Measurements from ENCODE around the gene TFAP2D. TPM values are rescaled to one million over a fixed set of nuclear protein-coding genes. Genes with fewer than 3 reads are reported as not detected.

Gene TFAP2D
- total and polyA plus RNA-seq, 10 donors: not detected

DNA sequence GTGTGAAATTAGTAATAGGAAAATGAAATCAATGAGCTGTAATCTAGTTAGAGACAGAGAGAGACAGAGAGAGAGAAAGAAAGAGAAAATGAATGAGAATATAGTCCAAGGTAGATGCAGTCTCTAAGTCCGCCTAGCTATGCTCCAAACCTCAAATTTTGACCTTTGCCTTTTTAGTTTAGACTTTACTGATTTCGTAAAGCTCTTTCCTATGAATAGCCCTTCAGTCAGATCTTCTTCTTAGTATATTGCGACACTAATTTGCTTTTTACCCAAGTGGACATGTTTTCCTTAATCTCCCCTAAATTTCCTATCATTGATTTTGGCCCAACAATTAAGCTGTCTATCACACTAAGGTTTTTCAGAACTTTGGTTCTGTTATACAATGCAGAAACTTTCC lies 49.5 kb downstream of the TFAP2D start:
- no peak for DNase-seq
- Histone ChIP-seq H3K36me3 (no peaks in the 10 kb centered on the region), H3K4me3 (no peak overlapping the region), H3K27ac (no peak overlapping the region), H3K4me1 (no peaks in the 10 kb centered on the region), H3K9me3 (peaks cover 0 to 12% (median 2%) of the 10 kb centered on the region in 8 donors), H3K27me3 (replicated peaks in 1 of 7) (no peaks in the 10 kb centered on the region)
- intact Hi-C loops (cut with DNase I; ENCODE audit: low total_unique reads): no loop called here
- WGBS, 5 donors: 65 to 88% (median 80%) methylated on average over 3 of the region's 3 CpGs
- TF ChIP-seq POLR2A (IDR thresholded peaks at IDR 0.05) (no peak), POLR2AphosphoS5 (IDR thresholded peaks at IDR 0.05) (no peak)
- TF ChIP-seq, protein P1, sequence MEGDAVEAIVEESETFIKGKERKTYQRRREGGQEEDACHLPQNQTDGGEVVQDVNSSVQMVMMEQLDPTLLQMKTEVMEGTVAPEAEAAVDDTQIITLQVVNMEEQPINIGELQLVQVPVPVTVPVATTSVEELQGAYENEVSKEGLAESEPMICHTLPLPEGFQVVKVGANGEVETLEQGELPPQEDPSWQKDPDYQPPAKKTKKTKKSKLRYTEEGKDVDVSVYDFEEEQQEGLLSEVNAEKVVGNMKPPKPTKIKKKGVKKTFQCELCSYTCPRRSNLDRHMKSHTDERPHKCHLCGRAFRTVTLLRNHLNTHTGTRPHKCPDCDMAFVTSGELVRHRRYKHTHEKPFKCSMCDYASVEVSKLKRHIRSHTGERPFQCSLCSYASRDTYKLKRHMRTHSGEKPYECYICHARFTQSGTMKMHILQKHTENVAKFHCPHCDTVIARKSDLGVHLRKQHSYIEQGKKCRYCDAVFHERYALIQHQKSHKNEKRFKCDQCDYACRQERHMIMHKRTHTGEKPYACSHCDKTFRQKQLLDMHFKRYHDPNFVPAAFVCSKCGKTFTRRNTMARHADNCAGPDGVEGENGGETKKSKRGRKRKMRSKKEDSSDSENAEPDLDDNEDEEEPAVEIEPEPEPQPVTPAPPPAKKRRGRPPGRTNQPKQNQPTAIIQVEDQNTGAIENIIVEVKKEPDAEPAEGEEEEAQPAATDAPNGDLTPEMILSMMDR (IDR thresholded peaks at IDR 0.05 in 8 of 11, conservative IDR thresholded peaks at IDR 0.05 in 3 of 11): no peak

DNA sequence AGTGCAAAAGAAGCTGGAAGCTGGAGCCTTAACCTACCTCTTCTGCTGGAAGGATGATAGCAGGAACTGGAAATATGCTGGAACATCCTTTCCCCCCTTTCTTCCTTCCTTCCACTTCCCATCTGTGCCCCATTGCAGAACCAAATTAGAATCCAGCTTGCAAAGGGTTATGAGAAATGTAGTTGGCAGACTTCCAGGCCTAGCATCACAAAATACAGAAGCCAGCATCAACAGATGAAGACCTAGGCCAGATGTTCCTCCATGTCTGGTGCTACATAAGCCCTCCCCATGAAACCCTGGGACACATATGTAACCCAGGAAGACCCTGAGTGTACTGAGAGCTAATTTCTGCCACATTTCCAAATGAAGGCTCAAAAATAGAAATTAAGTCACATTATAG lies 65.4 kb downstream of the TFAP2D start:
- intact Hi-C loops (cut with DNase I; ENCODE audit: low total_unique reads): no loop called here
- Histone ChIP-seq H3K4me3 (no peak overlapping the region), H3K4me1 (no peaks in the 10 kb centered on the region), H3K9me3 (no peaks in the 10 kb centered on the region), H3K27ac (no peak overlapping the region), H3K27me3 (replicated peaks in 1 of 7) (no peaks in the 10 kb centered on the region), H3K36me3 (no peaks in the 10 kb centered on the region)
- TF ChIP-seq, protein P1 (IDR thresholded peaks at IDR 0.05 in 8 of 11, conservative IDR thresholded peaks at IDR 0.05 in 3 of 11): no peak
- TF ChIP-seq POLR2A (IDR thresholded peaks at IDR 0.05) (no peak), POLR2AphosphoS5 (IDR thresholded peaks at IDR 0.05) (no peak)
- DNase-seq: no peak

DNA sequence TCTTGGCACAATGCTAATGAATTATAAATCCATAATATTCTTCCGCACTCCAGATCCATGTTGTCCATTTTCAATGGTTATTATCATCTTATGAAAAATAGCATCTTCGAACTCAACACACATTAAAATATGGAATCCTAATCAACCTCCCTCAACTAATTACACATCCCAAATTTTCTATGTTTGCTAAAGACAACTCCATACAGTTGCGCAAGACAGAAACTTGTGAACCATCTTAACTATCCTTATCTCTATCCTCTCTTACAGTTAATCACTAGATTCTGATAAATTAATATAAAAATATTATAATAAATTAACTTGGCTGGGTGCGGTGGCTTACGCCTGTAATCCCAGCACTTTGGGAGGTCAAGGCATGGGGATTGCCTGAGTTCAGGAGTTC lies 67.1 kb downstream of the TFAP2D start:
- Histone ChIP-seq H3K9me3 (no peaks in the 10 kb centered on the region), H3K27ac (no peak overlapping the region), H3K4me3 (no peak overlapping the region), H3K27me3 (replicated peaks in 1 of 7) (no peaks in the 10 kb centered on the region), H3K36me3 (no peaks in the 10 kb centered on the region), H3K4me1 (no peaks in the 10 kb centered on the region)
- no peak for DNase-seq
- TF ChIP-seq POLR2AphosphoS5 (IDR thresholded peaks at IDR 0.05) (no peak), POLR2A (IDR thresholded peaks at IDR 0.05) (no peak)
- TF ChIP-seq, protein P1 (IDR thresholded peaks at IDR 0.05 in 8 of 11, conservative IDR thresholded peaks at IDR 0.05 in 3 of 11): no peak
- 91 to 97% (median 93%) methylated on average over 5 of the region's 5 CpGs for WGBS, 5 donors
- intact Hi-C loops (cut with DNase I; ENCODE audit: low total_unique reads): no loop called here

DNA sequence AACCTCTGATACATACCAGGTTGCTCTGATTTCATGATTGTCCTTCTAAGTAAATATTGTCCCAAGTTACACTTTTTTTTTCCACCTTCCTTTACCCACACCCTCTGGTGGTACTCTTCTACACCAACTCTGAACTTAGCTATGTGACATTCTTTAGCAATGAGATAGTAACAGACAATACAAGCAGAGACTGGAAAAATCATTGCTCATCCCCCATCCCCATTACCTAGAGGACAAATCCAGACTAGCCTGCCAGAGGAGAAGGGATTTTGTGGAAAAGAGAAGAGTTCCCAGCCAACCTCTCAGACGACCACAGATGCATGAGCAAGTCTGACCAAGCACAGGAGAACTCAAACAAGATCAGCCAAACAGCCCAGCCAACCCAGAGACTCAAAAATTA lies 72.6 kb downstream of the TFAP2D start:
- 19 to 46% (median 38%) methylated on average over 1 of the region's 1 CpG for WGBS, 5 donors
- Histone ChIP-seq H3K9me3 (no peaks in the 10 kb centered on the region), H3K36me3 (no peaks in the 10 kb centered on the region), H3K27ac (no peak overlapping the region), H3K27me3 (replicated peaks in 1 of 7) (peaks cover 0 to 3% (median 0%) of the 10 kb centered on the region in 7 donors), H3K4me1 (no peaks in the 10 kb centered on the region), H3K4me3 (no peak overlapping the region)
- no peak for DNase-seq
- TF ChIP-seq, protein P1 (IDR thresholded peaks at IDR 0.05 in 8 of 11, conservative IDR thresholded peaks at IDR 0.05 in 3 of 11): no peak
- no peak for TF ChIP-seq POLR2AphosphoS5 (IDR thresholded peaks at IDR 0.05)
- intact Hi-C loops (cut with DNase I; ENCODE audit: low total_unique reads): no loop called here
